ENCODE data around the gene ZGPAT. TPM values are rescaled to one million over a fixed set of nuclear protein-coding genes. Genes with fewer than 3 reads are reported as not detected.

ZGPAT gene
- total RNA-seq, 2 donors from 2014 or later, result 27.2 to 41.4 TPM

DNA sequence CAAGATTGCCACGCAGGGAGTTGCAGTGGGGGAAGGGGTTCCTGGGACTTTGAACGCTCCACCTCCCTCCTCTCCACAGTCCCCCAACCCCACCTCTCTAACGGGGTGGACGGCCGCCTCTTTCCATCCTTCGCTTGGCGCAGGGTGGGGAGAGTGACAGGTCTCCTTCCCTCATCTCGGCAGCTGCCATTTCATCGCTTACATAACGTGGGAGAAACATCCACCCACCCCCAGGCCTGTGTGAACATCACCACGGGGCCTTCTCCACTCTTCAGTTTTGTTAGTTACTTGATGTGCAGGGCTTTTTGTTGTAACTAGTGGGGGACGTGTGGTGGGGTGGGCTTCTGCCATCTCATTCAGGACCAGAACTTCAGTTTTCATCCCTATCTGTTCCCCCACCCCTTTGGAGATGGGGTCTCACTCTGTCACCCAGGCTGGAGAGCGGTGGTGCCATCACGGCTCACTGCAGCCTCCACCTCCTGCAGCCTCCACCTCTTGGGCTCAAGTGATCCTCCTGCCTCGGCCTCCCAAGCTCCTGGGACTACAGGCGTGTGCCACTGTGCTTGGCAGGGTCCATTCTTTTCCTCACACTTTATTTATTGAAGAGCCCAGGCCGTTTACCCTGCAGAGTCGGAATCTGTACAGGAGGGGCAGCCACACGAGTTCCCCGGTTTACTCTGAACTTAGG is 32.0 kb upstream of the ZGPAT start:
- Histone ChIP-seq H3K27me3 (no peaks in the 10 kb centered on the region), H3K27ac (no peak overlapping the region), H3K4me3 (no peak overlapping the region), H3K36me3 (no peaks in the 10 kb centered on the region), H3K9me3 (no peaks in the 10 kb centered on the region), H3K4me1 (no peaks in the 10 kb centered on the region), H3K9ac (ENCODE audit: low read depth in 2 of 2, low read length in 2 of 2) (no peak overlapping the region)
- DNase-seq, result no peak
- TF ChIP-seq, protein P1, sequence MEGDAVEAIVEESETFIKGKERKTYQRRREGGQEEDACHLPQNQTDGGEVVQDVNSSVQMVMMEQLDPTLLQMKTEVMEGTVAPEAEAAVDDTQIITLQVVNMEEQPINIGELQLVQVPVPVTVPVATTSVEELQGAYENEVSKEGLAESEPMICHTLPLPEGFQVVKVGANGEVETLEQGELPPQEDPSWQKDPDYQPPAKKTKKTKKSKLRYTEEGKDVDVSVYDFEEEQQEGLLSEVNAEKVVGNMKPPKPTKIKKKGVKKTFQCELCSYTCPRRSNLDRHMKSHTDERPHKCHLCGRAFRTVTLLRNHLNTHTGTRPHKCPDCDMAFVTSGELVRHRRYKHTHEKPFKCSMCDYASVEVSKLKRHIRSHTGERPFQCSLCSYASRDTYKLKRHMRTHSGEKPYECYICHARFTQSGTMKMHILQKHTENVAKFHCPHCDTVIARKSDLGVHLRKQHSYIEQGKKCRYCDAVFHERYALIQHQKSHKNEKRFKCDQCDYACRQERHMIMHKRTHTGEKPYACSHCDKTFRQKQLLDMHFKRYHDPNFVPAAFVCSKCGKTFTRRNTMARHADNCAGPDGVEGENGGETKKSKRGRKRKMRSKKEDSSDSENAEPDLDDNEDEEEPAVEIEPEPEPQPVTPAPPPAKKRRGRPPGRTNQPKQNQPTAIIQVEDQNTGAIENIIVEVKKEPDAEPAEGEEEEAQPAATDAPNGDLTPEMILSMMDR (IDR thresholded peaks at IDR 0.05), result no peak
- intact Hi-C loops (cut with DNase I), result no loop called here

DNA sequence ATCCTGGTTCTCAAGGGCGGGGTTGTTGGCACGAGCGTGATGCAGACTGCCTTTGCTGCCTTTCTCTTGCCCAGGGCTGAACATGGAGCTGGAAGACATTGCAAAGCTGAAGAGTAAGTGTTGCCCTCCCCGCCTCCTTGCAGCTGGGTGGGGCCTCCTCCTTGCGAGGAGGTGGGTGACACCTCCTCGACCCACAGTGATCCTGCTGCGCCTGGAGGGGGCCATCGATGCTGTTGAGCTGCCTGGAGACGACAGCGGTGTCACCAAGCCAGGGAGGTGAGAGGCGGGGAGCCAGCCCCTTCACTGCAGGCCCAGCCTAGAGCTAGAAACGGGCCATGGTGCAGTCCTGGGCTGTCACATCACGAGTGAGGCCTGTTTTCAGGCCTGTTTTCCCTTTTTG is 29.8 kb upstream of the ZGPAT start:
- no peaks in the 10 kb centered on the region for H3K9me3 ChIP-seq
- no peaks in the 10 kb centered on the region for H3K27me3 ChIP-seq
- H3K27ac ChIP-seq, result no peak overlapping the region
- H3K4me1 ChIP-seq, result no peaks in the 10 kb centered on the region
- H3K36me3 ChIP-seq, result no peaks in the 10 kb centered on the region
- TF ChIP-seq, protein P1 (IDR thresholded peaks at IDR 0.05), result no peak
- no peak overlapping the region for H3K4me3 ChIP-seq
- intact Hi-C loops (cut with DNase I), result no loop called here
- DNase-seq, result no peak
- no peak overlapping the region for H3K9ac ChIP-seq (ENCODE audit: low read depth in 2 of 2, low read length in 2 of 2)

DNA sequence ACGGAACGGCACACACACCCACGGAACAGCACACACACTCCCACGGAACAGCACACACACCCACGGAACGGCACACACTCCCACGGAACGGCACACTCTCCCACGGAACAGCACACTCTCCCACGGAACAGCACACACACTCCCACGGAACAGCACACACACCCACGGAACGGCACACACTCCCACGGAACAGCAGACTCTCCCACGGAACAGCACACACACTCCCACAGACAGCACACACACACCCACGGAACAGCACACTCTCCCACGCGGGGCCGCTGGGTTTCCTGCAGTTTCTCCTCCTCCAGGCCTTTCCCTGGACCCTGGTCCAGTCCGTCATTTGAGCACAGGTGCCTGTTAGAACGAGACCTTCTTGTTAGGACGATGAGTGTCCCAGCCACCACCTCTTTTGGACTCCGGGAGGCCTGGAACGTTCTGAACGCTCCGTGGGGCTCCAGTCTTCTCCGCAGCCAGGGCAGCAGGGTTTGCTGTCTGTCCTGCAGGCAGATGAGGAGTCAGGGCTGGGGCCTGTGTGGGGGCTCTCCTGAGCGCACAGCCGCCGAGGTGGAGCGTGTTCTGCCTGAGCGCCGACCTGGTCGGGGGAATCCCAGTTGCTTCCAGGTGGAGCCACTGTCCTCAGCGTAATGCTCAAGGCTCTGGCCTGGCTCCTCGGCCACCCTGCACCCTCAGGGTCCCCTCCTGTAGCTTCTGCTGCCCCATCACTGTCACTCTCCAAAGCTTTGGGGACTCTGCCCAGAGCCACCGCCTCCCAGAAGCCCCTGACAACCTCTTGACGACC is 29.0 kb upstream of the ZGPAT start:
- no peaks in the 10 kb centered on the region for H3K27me3 ChIP-seq
- H3K4me1 ChIP-seq, result no peaks in the 10 kb centered on the region
- TF ChIP-seq, protein P1 (IDR thresholded peaks at IDR 0.05), result no peak
- no peak for DNase-seq
- H3K9me3 ChIP-seq, result no peaks in the 10 kb centered on the region
- intact Hi-C loops (cut with DNase I), result no loop called here
- no peak overlapping the region for H3K27ac ChIP-seq
- no peak overlapping the region for H3K9ac ChIP-seq (ENCODE audit: low read depth in 2 of 2, low read length in 2 of 2)
- no peak overlapping the region for H3K4me3 ChIP-seq
- no peaks in the 10 kb centered on the region for H3K36me3 ChIP-seq

DNA sequence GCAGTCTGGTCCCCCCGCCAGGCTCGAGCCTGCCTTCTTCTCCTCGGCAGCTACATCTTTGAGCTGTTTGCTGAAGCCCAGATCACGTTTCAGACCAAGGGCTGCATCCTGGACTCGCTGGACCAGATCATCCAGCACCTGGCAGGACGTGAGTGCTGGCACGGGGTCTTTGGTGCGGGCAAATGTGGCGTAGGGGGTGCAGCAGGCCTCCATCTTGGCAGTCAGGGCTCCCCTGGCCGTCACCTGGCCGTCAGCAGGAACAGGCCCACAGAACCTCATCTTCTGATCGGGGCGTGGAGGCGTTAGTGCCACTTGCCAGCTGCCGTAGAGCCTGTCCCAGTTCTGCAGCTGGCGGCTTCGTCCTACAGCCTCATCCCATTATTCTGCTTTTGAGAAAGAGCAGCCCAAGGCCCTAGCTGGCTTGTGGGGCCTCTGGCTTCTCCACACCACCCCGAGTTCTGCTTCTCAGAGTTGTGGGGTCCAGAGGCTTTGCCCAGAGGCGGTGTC is 28.0 kb upstream of the ZGPAT start:
- TF ChIP-seq, protein P1 (IDR thresholded peaks at IDR 0.05), result no peak
- no peak for DNase-seq
- Histone ChIP-seq H3K4me3 (no peak overlapping the region), H3K9me3 (no peaks in the 10 kb centered on the region), H3K27me3 (no peaks in the 10 kb centered on the region), H3K9ac (ENCODE audit: low read depth in 2 of 2, low read length in 2 of 2) (no peak overlapping the region), H3K36me3 (no peaks in the 10 kb centered on the region), H3K4me1 (no peaks in the 10 kb centered on the region), H3K27ac (no peak overlapping the region)
- intact Hi-C loops (cut with DNase I), result no loop called here

DNA sequence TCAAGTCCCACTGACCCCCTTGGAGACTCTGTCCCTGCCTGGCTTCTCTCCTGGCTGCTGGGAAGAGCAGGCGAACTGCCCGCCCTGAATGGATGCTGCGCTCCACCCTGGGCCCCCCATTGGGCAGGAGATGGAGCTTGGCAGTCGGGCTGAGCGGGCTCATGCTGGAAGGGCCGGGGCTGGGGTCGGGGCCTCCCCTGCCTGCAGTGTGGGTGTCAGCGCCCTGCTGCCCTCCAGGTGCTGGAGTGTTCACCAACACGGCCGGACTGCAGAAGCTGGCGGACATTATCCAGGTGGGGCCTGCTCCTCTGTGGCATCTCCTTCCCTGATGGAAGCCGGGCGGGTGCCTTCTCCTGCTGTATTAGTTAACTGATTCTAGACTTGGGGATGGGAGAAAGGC is 27.4 kb upstream of the ZGPAT start:
- Histone ChIP-seq H3K36me3 (no peaks in the 10 kb centered on the region), H3K9ac (ENCODE audit: low read depth in 2 of 2, low read length in 2 of 2) (no peak overlapping the region), H3K27me3 (no peaks in the 10 kb centered on the region), H3K4me1 (no peaks in the 10 kb centered on the region), H3K4me3 (no peak overlapping the region), H3K27ac (no peak overlapping the region), H3K9me3 (no peaks in the 10 kb centered on the region)
- no peak for DNase-seq
- intact Hi-C loops (cut with DNase I), result no loop called here
- TF ChIP-seq, protein P1 (IDR thresholded peaks at IDR 0.05), result no peak
